ENCODE results near the gene PPIL1. TPM values are rescaled to one million over a fixed set of nuclear protein-coding genes. Genes with fewer than 3 reads are reported as not detected.

The PPIL1 gene
- total and polyA plus RNA-seq, 2 of the 4 experiments (the other 2 are of a cell fraction): 28.4 to 58.4 TPM

DNA sequence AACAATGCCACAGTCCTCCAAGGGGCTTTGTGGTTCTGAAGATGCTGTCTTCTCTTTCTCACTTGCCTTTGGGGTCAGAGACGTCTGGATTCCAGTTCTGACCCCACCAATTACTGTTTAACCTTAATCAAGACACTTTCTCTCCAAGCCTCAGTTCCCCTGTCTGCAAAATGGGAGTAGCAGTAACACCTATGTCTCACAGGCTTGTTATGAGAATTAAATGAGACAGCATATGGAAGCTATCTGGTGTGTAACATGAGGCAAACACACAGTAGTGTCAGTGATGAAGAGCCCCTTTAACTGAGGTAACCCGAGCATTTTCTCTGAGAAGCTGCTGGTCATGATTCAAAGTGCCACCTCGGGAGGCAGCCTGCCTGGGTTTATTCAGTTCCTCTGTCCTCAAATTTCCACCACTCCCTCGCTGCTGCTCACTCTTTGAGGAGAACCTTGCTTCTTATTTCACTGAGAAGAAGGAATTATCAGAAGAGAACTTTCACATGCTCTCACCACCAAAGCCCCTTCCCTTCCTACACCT lies 11.7 kb downstream of the PPIL1 start:
- DNase-seq: no peak
- Histone ChIP-seq H3K4ac (ENCODE audit: low read depth, low read length) (no peak overlapping the region), H4K91ac (ENCODE audit: insufficient read depth, low read depth, low read length) (no peak overlapping the region), H4K5ac (ENCODE audit: low read depth, low read length) (no peak overlapping the region), H3K56ac (ENCODE audit: extremely low read depth, insufficient read depth, low read length) (no peak overlapping the region), H2BK120ac (ENCODE audit: low read depth, low read length) (no peak overlapping the region), H3K79me1 (ENCODE audit: low read depth in 1 of 2, low read length in 2 of 2) (peaks cover 38 to 80% of the 10 kb centered on the region in 2 experiments), H2AFZ (replicated peaks; ENCODE audit: low read length, poor library complexity) (no peak overlapping the region), H3K4me2 (ENCODE audit: low read depth, low read length) (no peak overlapping the region), H3K14ac (replicated peaks; ENCODE audit: low read depth, low read length) (no peak overlapping the region), H2BK15ac (ENCODE audit: low read depth, low read length) (no peak overlapping the region), H3K9ac (ENCODE audit: low read depth, low read length) (no peak overlapping the region), H3K27ac (ENCODE audit: insufficient read depth, low read length) (no peak overlapping the region), H3K4me1 (ENCODE audit: control insufficient read depth, insufficient read depth, low read length) (peaks cover 5% of the 10 kb centered on the region), H2BK20ac (ENCODE audit: low read depth, low read length) (no peak overlapping the region), H4K20me1 (ENCODE audit: insufficient read depth, low read length) (peaks cover 3% of the 10 kb centered on the region; the same call in 1 of the 2 replicates), H3K9me1 (ENCODE audit: insufficient read depth, low read length) (peaks cover 23% of the 10 kb centered on the region), H3K9me3 (ENCODE audit: control insufficient read depth, insufficient read depth, low read length) (no peaks in the 10 kb centered on the region), H3K36me3 (ENCODE audit: control insufficient read depth, insufficient read depth, low read length) (peaks cover 6% of the 10 kb centered on the region; the same call in 1 of the 2 replicates), H3K4me3 (ENCODE audit: insufficient read depth, low read depth, low read length) (no peak overlapping the region), H3K23ac (ENCODE audit: low read depth, low read length) (no peak overlapping the region), H2AK9ac (replicated peaks; ENCODE audit: low read depth, low read length, poor library complexity) (no peak overlapping the region), H3K18ac (ENCODE audit: low read depth, low read length) (no peak overlapping the region), H2AK5ac (ENCODE audit: low read depth, low read length) (no peak overlapping the region), H2BK5ac (ENCODE audit: low read depth, low read length, poor library complexity, severe bottlenecking) (no peak overlapping the region), H4K8ac (ENCODE audit: low read depth in 2 of 2, low read length in 2 of 2) (no peak overlapping the region), H3K27me3 (ENCODE audit: control insufficient read depth, insufficient read depth, low read length) (no peaks in the 10 kb centered on the region)
- POLR2A ChIA-PET (ENCODE audit: unreplicated experiment): no interaction called here
- ATAC-seq (ENCODE audit: low read depth): no peak
- in situ Hi-C loops (cut with MboI; ENCODE audit: low sequenced_read_pairs): no loop called here
- no CpG with 5 or more reads among the region's 4 CpGs for WGBS, 2 experiments (ENCODE audit: extremely low coverage in 2 of 2, insufficient read length in 1 of 2)
- intact Hi-C loops (cut with micrococcal nuclease): no loop called here
- CTCF ChIA-PET: no interaction called here
- TF ChIP-seq MAZ (IDR thresholded peaks at IDR 0.05; ENCODE audit: borderline replicate concordance, low read depth, low read length) (no peak), CHD1 (IDR thresholded peaks at IDR 0.05; ENCODE audit: low read depth, low read length) (no peak), CEBPB (IDR thresholded peaks at IDR 0.05; ENCODE audit: low read depth, low read length) (no peak), FOS (IDR thresholded peaks at IDR 0.05; ENCODE audit: low read depth, low read length) (no peak), MXI1 (IDR thresholded peaks at IDR 0.05; ENCODE audit: borderline replicate concordance, low read depth, low read length) (no peak), POLR2A (IDR thresholded peaks at IDR 0.05; ENCODE audit: low read depth, low read length) (no peak), RAD21 (IDR thresholded peaks at IDR 0.05; ENCODE audit: low read length) (no peak), SMC3 (IDR thresholded peaks at IDR 0.05; ENCODE audit: low read depth, low read length) (no peak), RFX5 (IDR thresholded peaks at IDR 0.05; ENCODE audit: low read depth, low read length) (no peak), MAFK (IDR thresholded peaks at IDR 0.05; ENCODE audit: low read depth, low read length) (no peak), BHLHE40 (IDR thresholded peaks at IDR 0.05; ENCODE audit: low read depth, low read length) (no peak), NFE2L2 (IDR thresholded peaks at IDR 0.05; ENCODE audit: low read depth, low read length) (no peak), RCOR1 (IDR thresholded peaks at IDR 0.05; ENCODE audit: insufficient replicate concordance, low read length) (no peak)
- TF ChIP-seq, protein P1, sequence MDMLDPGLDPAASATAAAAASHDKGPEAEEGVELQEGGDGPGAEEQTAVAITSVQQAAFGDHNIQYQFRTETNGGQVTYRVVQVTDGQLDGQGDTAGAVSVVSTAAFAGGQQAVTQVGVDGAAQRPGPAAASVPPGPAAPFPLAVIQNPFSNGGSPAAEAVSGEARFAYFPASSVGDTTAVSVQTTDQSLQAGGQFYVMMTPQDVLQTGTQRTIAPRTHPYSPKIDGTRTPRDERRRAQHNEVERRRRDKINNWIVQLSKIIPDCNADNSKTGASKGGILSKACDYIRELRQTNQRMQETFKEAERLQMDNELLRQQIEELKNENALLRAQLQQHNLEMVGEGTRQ (IDR thresholded peaks at IDR 0.05; ENCODE audit: low read depth, low read length): no peak
- TF ChIP-seq, protein P2, sequence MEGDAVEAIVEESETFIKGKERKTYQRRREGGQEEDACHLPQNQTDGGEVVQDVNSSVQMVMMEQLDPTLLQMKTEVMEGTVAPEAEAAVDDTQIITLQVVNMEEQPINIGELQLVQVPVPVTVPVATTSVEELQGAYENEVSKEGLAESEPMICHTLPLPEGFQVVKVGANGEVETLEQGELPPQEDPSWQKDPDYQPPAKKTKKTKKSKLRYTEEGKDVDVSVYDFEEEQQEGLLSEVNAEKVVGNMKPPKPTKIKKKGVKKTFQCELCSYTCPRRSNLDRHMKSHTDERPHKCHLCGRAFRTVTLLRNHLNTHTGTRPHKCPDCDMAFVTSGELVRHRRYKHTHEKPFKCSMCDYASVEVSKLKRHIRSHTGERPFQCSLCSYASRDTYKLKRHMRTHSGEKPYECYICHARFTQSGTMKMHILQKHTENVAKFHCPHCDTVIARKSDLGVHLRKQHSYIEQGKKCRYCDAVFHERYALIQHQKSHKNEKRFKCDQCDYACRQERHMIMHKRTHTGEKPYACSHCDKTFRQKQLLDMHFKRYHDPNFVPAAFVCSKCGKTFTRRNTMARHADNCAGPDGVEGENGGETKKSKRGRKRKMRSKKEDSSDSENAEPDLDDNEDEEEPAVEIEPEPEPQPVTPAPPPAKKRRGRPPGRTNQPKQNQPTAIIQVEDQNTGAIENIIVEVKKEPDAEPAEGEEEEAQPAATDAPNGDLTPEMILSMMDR (conservative IDR thresholded peaks at IDR 0.05; ENCODE audit: low read depth, low read length): no peak
- TF ChIP-seq, protein P3, sequence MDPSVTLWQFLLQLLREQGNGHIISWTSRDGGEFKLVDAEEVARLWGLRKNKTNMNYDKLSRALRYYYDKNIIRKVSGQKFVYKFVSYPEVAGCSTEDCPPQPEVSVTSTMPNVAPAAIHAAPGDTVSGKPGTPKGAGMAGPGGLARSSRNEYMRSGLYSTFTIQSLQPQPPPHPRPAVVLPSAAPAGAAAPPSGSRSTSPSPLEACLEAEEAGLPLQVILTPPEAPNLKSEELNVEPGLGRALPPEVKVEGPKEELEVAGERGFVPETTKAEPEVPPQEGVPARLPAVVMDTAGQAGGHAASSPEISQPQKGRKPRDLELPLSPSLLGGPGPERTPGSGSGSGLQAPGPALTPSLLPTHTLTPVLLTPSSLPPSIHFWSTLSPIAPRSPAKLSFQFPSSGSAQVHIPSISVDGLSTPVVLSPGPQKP (IDR thresholded peaks at IDR 0.05; ENCODE audit: borderline replicate concordance, low read depth, low read length): no peak
- no TSS peak for BruUV-seq (replicated peaks)
- dilution Hi-C loops (cut with HindIII; ENCODE audit: low sequenced_read_pairs, unreplicated experiment): no loop called here

Data from IMR-90 (cell line).